ENCODE results near the gene ROR2. TPM values are rescaled to one million over a fixed set of nuclear protein-coding genes. Genes with fewer than 3 reads are reported as not detected.

Gene ROR2
- total and polyA plus RNA-seq, 2 of the 8 experiments (the other 6 are each of a cell fraction or from before 2014, with no cell fraction given), result 2.7 to 4.3 TPM

DNA sequence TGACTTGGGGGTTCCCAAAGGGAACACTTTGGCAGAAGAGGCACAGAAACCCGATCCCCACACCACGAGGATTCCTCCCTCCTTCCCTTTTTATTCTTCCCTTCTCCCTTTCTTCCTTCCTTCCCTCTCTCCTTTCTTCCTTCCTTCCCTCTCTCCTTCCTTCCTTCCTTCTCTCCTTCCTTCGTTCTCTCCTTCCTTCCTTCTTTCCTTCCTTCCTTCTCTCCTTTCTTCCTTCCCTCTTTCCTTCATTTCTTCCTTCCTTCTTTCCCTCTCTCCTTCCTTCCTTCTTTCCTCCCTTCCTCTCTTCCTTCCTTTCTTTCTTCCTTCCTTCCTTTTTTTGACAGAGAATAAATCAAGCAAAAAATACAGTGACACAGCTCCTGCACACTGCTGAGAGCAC, 358.4 kb downstream of the ROR2 start (continued):
- TF ChIP-seq CHD7 (IDR thresholded peaks at IDR 0.05; ENCODE audit: insufficient replicate concordance, low read length) (no peak), PHF8 (conservative IDR thresholded peaks at IDR 0.05; ENCODE audit: low read depth, low read length) (no peak), BRCA1 (IDR thresholded peaks at IDR 0.05; ENCODE audit: low read depth, low read length) (no peak), GABPA (IDR thresholded peaks at IDR 0.05; ENCODE audit: borderline replicate concordance, insufficient read depth, low read length) (no peak), SAP30 (IDR thresholded peaks at IDR 0.05; ENCODE audit: insufficient read depth, insufficient replicate concordance, low read length) (no peak), JUND (IDR thresholded peaks at IDR 0.05; ENCODE audit: low read length) (no peak), ZNF274 (IDR thresholded peaks at IDR 0.05; ENCODE audit: borderline replicate concordance, extremely low read depth, low read length) (no peak), SP4 (IDR thresholded peaks at IDR 0.05; ENCODE audit: low read length) (no peak), USF2 (IDR thresholded peaks at IDR 0.05; ENCODE audit: low read length) (no peak), MAX (IDR thresholded peaks at IDR 0.05) (no peak), SP1 (IDR thresholded peaks at IDR 0.05; ENCODE audit: low read depth, low read length) (no peak)

Measured in H1 (cell line).